Mucosa of descending colon (tissue), 3 donors: Measurements from ENCODE around the gene COL8A1. TPM values are rescaled to one million over a fixed set of nuclear protein-coding genes. Genes with fewer than 3 reads are reported as not detected.
"Not testable (repeated sequence)": the region's sequence is repeated elsewhere in the genome, so short reads cannot be mapped to it uniquely, and the experiment has no call there.

Source experiments
- ATAC-seq: fragments of 200-7000 bp; cut with Tn5 transposase; one replicate; pipeline ENCODE4 v1.9.1; 2020; ENCODE audit warnings: mild to moderate bottlenecking, moderate library complexity
- DNase-seq, 3 donors: peaks; one replicate each; pipeline ENCODE4 v3.0.0-alpha.2; 2020
- H3K36me3 ChIP-seq: fragments of 200-600 bp; one replicate; pipeline ENCODE4 v1.8.0; 2021; ENCODE audit warnings: low read depth, mild to moderate bottlenecking
- H3K4me1 ChIP-seq: fragments of 200-600 bp; one replicate; pipeline ENCODE4 v1.8.0; 2021; ENCODE audit warnings: low read depth, mild to moderate bottlenecking
- H3K4me3 ChIP-seq: fragments of 200-600 bp; one replicate; pipeline ENCODE4 v1.8.0; 2021; ENCODE audit warnings: mild to moderate bottlenecking
- H3K9me3 ChIP-seq: fragments of 200-600 bp; one replicate; pipeline ENCODE4 v1.8.0; 2021; ENCODE audit warnings: mild to moderate bottlenecking
- intact Hi-C, 2 donors: fragments of 100-400 bp; cut with DNase I in 1 of 2; cut with micrococcal nuclease in 1 of 2; formaldehyde crosslinking; loops; one replicate each; pipeline versions ENCODE4 v1.11.0 to v1.11.1; 2022; cut with DNase I, micrococcal nuclease
- total RNA-seq, 3 donors: library from RNA; stranded (reverse); fragmentation: NEBNext Ultra II Directional in 2 of 3; extraction: Animal tissue kit (Norgen Biotek cat#: 25700) in 2 of 3; gene quantifications; one replicate each; pipeline versions ENCODE4 v1.2.1 to v1.2.4, GENCODE V29; 2021 to 2023
- TF ChIP-seq, protein P1 (sequence below): fragments of 200-600 bp; IDR thresholded peaks from one replicate; pipeline ENCODE4 v1.8.0; 2022; ENCODE audit warnings: antibody characterized with exemption, mild to moderate bottlenecking
- donor health status: DM: no; HTN: no; CAD: no; lungs with moderate emphysema.
- donor health status: DM: no; HTN: no; CAD: no.
- donor health status: DM: no; HTN: yes; CAD: no.

Gene COL8A1
- total RNA-seq, 3 donors from 2014 or later = 0.75 to 7.6 (median 3.8) TPM

DNA sequence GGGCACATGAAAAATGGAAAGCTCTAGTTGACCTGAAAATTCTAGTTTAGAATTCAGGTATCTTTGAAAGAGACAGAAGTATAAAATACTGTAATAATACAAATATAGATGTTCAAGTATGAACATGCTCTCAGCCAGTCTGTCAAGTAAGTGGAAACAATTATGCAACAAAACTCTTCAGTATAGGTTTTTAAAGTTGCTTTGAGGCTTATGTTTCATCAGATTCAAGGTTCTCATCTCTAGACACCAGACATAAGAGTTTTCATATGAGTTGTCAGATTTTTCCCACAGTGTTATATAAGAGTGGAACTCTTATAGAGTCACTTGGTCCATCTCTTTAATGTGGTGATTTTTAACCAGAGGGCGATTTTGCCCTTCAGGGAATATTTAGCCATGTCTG, 201.2 kb downstream of the COL8A1 start:
- DNase-seq (no peak), ATAC-seq (no peak)
- intact Hi-C loops = loop anchor here in 1 of 2 donors (5.0 kb wide), 1 partner anchor 418 kb away; no protein-coding TSS in a partner anchor
- no peaks in the 10 kb centered on the region for H3K9me3 ChIP-seq
- no peaks in the 10 kb centered on the region for H3K36me3 ChIP-seq
- TF ChIP-seq, protein P1, sequence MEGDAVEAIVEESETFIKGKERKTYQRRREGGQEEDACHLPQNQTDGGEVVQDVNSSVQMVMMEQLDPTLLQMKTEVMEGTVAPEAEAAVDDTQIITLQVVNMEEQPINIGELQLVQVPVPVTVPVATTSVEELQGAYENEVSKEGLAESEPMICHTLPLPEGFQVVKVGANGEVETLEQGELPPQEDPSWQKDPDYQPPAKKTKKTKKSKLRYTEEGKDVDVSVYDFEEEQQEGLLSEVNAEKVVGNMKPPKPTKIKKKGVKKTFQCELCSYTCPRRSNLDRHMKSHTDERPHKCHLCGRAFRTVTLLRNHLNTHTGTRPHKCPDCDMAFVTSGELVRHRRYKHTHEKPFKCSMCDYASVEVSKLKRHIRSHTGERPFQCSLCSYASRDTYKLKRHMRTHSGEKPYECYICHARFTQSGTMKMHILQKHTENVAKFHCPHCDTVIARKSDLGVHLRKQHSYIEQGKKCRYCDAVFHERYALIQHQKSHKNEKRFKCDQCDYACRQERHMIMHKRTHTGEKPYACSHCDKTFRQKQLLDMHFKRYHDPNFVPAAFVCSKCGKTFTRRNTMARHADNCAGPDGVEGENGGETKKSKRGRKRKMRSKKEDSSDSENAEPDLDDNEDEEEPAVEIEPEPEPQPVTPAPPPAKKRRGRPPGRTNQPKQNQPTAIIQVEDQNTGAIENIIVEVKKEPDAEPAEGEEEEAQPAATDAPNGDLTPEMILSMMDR = no peak
- H3K4me1 ChIP-seq = peaks cover 16% of the 10 kb centered on the region
- no peak overlapping the region for H3K4me3 ChIP-seq

DNA sequence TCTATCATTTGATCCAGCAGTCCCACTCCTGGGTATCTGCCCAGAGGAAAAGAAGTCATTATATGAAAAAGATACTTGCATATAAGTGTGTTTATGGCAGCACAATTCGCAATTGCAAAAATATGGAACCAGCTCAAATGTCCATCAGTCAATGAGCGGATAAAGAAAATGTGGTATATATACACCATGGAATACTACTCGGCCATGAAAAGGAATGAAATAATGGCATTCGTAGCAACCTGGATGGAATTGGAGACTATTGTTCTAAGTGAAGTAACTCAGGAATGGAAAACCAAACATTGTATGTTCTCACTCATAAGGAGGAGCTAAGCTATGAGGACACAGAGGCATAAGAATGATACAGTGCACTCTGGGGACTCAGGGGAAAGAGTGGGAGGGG, 203.6 kb downstream of the COL8A1 start:
- intact Hi-C loops = loop anchor here in 1 of 2 donors (5.0 kb wide), 1 partner anchor 415 kb away; no protein-coding TSS in a partner anchor
- H3K36me3 ChIP-seq, DNase-seq, H3K4me3 ChIP-seq, H3K9me3 ChIP-seq, ATAC-seq: not testable (repeated sequence)
- peaks cover 14% of the 10 kb centered on the region for H3K4me1 ChIP-seq

DNA sequence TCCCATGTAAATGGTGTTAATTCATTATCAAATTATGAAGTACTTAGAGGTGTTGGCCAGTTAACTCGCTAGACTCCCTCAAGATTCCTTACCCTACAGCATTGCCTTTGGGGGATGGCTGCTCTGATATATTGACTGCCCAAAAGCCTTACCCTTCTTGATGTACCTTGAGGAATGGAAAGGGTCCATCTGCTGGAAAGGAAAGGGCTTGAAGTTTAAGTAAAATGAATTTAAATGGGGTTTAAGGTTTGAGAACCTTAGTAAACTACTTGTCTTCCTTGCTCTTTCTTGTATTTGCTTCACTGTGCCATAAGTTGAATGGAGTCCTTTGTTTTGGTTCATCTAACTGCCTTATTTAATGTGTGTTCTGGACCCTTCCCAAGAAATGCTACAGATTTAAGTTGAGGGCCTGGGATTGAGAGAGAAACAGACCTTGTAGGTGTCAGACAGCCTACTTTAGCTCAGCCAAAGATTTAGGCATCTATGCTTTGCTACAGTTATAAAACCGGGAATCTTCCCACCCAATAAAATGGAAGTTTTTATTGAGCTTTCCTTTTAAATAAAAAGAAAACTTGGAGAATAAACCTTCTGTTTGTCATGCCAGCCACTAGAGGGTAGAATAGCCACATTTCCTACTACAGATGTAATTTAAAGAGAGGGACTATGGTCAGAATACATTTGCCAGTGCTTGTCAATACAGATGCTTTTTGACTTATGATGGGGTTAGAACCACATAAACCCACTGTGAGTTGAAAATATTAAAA, 204.6 kb downstream of the COL8A1 start:
- intact Hi-C loops = loop anchor here in 1 of 2 donors (5.0 kb wide), 1 partner anchor 414 kb away; no protein-coding TSS in a partner anchor
- DNase-seq = peak in 1 of 3 donors; percentile 24
- ATAC-seq = peak; percentile 83

DNA sequence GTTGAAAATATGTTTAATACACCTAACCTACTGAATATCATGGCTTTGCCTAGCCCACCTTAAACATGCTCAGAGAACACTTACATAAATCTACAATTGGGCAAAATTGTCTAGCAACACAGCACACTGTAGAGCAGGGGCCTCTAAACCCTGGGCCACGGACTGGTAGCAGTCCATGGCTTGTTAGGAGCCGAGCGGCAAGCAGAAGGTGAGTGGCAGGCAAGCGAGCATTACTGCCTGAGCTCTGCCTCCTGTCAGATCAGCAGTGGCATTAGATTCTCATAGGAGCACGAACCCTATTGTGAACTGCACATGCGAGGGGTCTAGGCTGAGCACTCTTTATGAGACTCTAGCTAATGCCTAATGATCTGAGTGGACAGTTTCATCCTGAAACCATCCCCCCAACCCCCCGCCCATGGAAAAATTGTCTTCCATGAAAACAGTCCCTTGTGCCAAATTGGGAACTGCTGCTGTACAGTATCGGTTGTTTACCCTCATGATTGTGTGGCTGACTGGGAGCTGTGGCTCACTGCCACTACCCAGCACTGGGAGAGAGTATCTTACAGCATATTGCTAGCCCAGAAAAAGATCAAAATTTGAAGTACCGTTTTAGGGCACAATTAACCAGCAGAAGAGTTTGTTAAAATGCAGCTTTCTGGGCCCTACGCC, 205.3 kb downstream of the COL8A1 start:
- Histone ChIP-seq H3K36me3 (no peaks in the 10 kb centered on the region), H3K9me3 (no peaks in the 10 kb centered on the region), H3K4me1 (no peaks in the 10 kb centered on the region), H3K4me3 (no peak overlapping the region)
- DNase-seq (peak in 1 of 3 donors; percentile 28), ATAC-seq (peak; percentile 34)
- TF ChIP-seq, protein P1 = no peak
- intact Hi-C loops = loop anchor here in 1 of 2 donors (5.0 kb wide), 1 partner anchor 414 kb away; no protein-coding TSS in a partner anchor

More for the DNA sequence above, 204.6 kb downstream of the COL8A1 start:
- Histone ChIP-seq H3K36me3 (no peaks in the 10 kb centered on the region), H3K4me1 (peaks cover 4% of the 10 kb centered on the region), H3K4me3 (no peak overlapping the region), H3K9me3 (no peaks in the 10 kb centered on the region)
- TF ChIP-seq, protein P1 = peak; percentile 18

DNA sequence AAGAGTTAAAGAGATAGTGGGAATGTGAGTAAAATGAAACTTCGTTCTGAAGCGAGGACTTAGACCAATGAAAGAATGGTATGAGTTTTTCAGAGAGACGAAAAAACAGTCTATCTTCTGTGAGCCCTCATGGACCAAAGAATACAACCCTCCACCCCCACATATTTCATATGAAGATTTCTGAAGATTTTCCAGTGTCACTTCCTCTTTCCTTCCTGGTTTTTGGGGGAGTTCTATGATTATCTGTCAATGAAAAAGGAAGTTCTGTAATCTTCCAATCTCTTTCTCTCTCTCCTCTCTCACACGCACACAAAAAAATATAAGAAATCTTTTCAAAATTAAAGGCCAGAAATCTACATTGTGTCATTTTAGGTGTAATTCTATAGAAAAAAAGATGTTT, 206.9 kb downstream of the COL8A1 start:
- ATAC-seq (no peak), DNase-seq (no peak)
- TF ChIP-seq, protein P1 = no peak
- intact Hi-C loops = loop anchor here in 1 of 2 donors (5.0 kb wide), 1 partner anchor 412 kb away; no protein-coding TSS in a partner anchor
- H3K4me3 ChIP-seq = no peak overlapping the region
- no peaks in the 10 kb centered on the region for H3K36me3 ChIP-seq
- no peaks in the 10 kb centered on the region for H3K4me1 ChIP-seq
- no peaks in the 10 kb centered on the region for H3K9me3 ChIP-seq

DNA sequence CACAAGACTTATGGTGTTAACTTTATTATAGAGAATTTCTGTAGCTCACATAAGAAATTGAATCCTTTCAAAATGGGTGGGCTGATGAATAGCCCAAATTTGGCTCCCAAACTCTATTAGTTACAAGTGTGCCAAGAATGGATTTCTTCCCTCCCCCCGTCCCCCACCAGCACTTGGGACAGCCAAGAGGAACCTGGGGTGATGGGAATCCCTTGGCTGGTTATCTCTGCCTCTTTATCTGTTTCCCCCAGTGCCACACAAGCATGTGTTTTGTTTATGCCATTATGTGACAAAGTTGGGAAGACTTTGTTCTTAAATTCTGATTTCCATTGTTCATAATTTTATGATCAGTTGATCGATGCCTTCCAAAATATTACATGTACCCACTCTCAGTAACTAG, 207.6 kb downstream of the COL8A1 start:
- no peak for DNase-seq
- no peaks in the 10 kb centered on the region for H3K36me3 ChIP-seq
- TF ChIP-seq, protein P1 = no peak

More for the DNA sequence above, 207.6 kb downstream of the COL8A1 start:
- no peak for ATAC-seq
- H3K4me1 ChIP-seq = no peaks in the 10 kb centered on the region
- no peak overlapping the region for H3K4me3 ChIP-seq
- intact Hi-C loops = loop anchor here in 1 of 2 donors (5.0 kb wide), 1 partner anchor 411 kb away; no protein-coding TSS in a partner anchor
- no peaks in the 10 kb centered on the region for H3K9me3 ChIP-seq
